Fibroblast of peridontal ligament (primary cell): ENCODE data around the gene OSM.

ENCODE experiments used
- DNase-seq: peaks from one replicate; pipeline ENCODE4 v3.0.0-alpha.2; 2010; ENCODE audit errors: extremely low read depth

The OSM gene

GRCh38 chr22:30266445-30267381, at the start of gene OSM:
TSS of gene OSM (minus strand) at chr22:30266851. CDS start at chr22:30266799, 52 bp downstream.
- DNase-seq: no peak

- DNase-seq: peak; percentile 73
Observed at GRCh38 chr22:30315962-30316576, 49.4 kb upstream of the OSM start.

- DNase-seq: no peak
Observed at GRCh38 chr22:30314915-30315314, 48.3 kb upstream of the OSM start.

- DNase-seq: no peak
Observed at GRCh38 chr22:30313527-30314363, 47.1 kb upstream of the OSM start.

GRCh38 chr22:30312053-30312452, 45.4 kb upstream of the OSM start:
- peak; percentile 89 for DNase-seq

- DNase-seq: peak; percentile 96
Observed at GRCh38 chr22:30310881-30311771, 44.5 kb upstream of the OSM start.

- DNase-seq: peak; percentile 84
Observed at GRCh38 chr22:30309951-30310741, 43.5 kb upstream of the OSM start.

GRCh38 chr22:30308518-30309230, 42.0 kb upstream of the OSM start:
- no peak for DNase-seq

GRCh38 chr22:30308093-30308492, 41.4 kb upstream of the OSM start:
- DNase-seq: no peak

- no peak for DNase-seq
Observed at GRCh38 chr22:30307041-30307574, 40.5 kb upstream of the OSM start.

- no peak for DNase-seq
Observed at GRCh38 chr22:30306627-30307011, 40.0 kb upstream of the OSM start.

- no peak for DNase-seq
Observed at GRCh38 chr22:30305906-30306626, 39.4 kb upstream of the OSM start.

GRCh38 chr22:30305519-30305905, 38.9 kb upstream of the OSM start:
- no peak for DNase-seq

- peak; percentile 62 for DNase-seq
Observed at GRCh38 chr22:30304495-30305244, 38.0 kb upstream of the OSM start.

- no peak for DNase-seq
Observed at GRCh38 chr22:30302810-30303138, 36.1 kb upstream of the OSM start.

- DNase-seq: peak; percentile 86
Observed at GRCh38 chr22:30301995-30302809, 35.6 kb upstream of the OSM start.

- DNase-seq: no peak
Observed at GRCh38 chr22:30299322-30299721, 32.7 kb upstream of the OSM start.
